Measurements from ENCODE around the gene MUS81. TPM values are rescaled to one million over a fixed set of nuclear protein-coding genes. Genes with fewer than 3 reads are reported as not detected.

Gene MUS81
- total and polyA plus RNA-seq, 2 experiments from 2014 or later: 74.3 to 82.7 TPM

DNA sequence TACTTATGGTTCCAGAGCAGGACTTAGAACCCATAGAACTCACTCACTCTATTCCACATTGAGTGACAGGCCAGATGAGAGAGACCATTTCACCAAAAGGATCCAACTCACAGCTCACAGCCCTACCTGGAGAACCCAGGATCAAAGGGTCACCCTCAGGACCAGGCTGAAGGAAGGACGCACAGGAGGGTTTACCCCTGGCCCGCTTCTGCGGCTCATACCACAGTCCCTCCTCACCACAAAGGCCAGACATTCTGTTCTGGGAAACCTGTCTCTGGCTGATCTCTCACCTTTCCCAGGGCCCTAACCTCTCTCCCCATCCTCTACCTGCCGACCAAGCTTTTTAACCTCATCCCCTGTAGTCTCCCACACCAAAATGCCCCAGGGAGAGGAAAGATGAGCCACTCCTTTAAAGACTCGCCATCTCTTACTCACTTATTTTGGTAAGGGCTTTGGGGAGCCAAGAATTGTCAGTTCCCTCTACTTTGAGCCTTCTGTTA, 35.3 kb downstream of the MUS81 start:
- H3K27me3 ChIP-seq: peaks cover 52% of the 10 kb centered on the region
- DNase-seq (ENCODE audit: low read depth in 1 of 2, low spot score in 1 of 2): no peak
- TF ChIP-seq, protein P1, sequence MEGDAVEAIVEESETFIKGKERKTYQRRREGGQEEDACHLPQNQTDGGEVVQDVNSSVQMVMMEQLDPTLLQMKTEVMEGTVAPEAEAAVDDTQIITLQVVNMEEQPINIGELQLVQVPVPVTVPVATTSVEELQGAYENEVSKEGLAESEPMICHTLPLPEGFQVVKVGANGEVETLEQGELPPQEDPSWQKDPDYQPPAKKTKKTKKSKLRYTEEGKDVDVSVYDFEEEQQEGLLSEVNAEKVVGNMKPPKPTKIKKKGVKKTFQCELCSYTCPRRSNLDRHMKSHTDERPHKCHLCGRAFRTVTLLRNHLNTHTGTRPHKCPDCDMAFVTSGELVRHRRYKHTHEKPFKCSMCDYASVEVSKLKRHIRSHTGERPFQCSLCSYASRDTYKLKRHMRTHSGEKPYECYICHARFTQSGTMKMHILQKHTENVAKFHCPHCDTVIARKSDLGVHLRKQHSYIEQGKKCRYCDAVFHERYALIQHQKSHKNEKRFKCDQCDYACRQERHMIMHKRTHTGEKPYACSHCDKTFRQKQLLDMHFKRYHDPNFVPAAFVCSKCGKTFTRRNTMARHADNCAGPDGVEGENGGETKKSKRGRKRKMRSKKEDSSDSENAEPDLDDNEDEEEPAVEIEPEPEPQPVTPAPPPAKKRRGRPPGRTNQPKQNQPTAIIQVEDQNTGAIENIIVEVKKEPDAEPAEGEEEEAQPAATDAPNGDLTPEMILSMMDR (IDR thresholded peaks at IDR 0.05; ENCODE audit: low read depth, low read length): no peak
- H3K9me3 ChIP-seq (ENCODE audit: low read depth): no peaks in the 10 kb centered on the region
- peaks cover 12% of the 10 kb centered on the region for H3K4me1 ChIP-seq (ENCODE audit: low read depth)
- H3K4me3 ChIP-seq: no peak overlapping the region
- H3K27ac ChIP-seq: no peak overlapping the region
- H3K36me3 ChIP-seq: no peaks in the 10 kb centered on the region

DNA sequence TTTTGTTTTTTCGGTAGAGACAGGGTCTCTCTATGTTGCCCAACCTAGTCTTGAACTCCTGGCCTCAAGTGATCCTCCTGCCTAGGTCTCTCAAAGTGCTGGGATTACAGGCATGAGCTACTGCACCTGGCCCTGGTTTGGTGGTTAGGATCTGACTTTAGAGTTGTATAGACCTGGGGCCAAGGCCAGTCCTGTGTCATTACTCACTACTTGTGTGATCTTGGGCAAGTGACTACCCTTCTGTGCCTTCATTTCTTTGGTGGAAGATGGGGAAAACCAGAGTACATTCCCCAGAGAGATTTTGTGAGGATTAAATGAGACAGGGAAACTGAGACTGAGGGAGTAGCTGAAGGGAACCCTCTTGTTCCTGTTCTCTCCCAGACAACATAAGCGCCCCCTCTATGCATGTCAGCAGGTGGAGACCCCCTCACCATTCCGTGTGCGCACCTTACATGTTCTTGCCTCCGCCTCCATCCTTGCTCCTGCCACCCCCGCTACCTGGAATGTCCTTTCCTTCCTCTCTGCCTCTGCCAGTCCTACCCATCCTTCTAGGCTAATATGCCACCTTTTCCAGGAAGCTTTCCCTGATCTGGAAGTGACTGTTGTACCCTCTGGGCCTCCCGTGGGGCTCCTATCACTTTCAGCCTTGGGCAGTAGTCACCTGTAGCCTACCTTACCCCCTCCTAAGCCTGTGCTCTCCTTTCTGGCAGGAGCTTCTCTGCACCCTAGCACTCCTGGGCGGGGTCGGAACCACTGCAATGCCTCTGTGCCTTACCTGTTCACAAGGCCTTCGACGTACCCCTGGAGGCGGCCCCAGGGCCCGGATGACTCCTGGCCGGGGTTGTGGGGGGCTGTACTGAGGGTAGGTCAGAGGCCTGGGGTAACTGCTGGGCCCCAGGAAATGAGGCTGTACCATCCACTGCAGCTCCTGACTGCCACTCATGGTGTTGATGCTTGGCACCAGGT, 36.1 kb downstream of the MUS81 start:
- Histone ChIP-seq H3K4me1 (ENCODE audit: low read depth) (peaks cover 12% of the 10 kb centered on the region), H3K9me3 (ENCODE audit: low read depth) (no peaks in the 10 kb centered on the region), H3K27ac (no peak overlapping the region), H3K36me3 (no peaks in the 10 kb centered on the region), H3K4me3 (no peak overlapping the region), H3K27me3 (peaks cover 60% of the 10 kb centered on the region)
- DNase-seq (ENCODE audit: low read depth in 1 of 2, low spot score in 1 of 2): no peak
- TF ChIP-seq, protein P1 (IDR thresholded peaks at IDR 0.05; ENCODE audit: low read depth, low read length): no peak

DNA sequence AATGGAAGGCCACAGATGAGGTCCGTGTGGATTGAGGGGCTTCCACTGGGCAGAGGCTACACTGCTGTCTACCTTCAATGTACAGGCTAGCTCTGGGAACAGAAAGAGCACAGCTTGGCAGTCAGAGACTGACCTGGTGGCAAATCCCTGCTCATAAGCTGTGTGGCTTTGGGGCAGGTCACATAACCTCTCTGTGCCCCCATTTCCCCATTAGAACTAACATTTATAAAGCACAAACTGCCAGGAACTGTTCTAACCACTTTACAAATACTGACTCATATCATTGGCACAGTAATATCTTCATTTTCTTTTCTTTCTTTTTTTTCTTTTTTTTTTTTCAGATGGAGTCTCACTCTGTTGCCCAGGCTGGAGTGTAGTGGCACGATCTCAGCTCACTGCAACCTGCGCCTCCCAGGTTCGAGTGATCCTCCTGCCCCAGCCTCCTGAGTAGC, 36.8 kb downstream of the MUS81 start:
- DNase-seq (ENCODE audit: low read depth in 1 of 2, low spot score in 1 of 2): no peak
- Histone ChIP-seq H3K4me1 (ENCODE audit: low read depth) (peaks cover 10% of the 10 kb centered on the region), H3K36me3 (no peaks in the 10 kb centered on the region), H3K27ac (no peak overlapping the region), H3K27me3 (peaks cover 67% of the 10 kb centered on the region), H3K9me3 (ENCODE audit: low read depth) (no peaks in the 10 kb centered on the region), H3K4me3 (no peak overlapping the region)
- TF ChIP-seq, protein P1 (IDR thresholded peaks at IDR 0.05; ENCODE audit: low read depth, low read length): no peak

DNA sequence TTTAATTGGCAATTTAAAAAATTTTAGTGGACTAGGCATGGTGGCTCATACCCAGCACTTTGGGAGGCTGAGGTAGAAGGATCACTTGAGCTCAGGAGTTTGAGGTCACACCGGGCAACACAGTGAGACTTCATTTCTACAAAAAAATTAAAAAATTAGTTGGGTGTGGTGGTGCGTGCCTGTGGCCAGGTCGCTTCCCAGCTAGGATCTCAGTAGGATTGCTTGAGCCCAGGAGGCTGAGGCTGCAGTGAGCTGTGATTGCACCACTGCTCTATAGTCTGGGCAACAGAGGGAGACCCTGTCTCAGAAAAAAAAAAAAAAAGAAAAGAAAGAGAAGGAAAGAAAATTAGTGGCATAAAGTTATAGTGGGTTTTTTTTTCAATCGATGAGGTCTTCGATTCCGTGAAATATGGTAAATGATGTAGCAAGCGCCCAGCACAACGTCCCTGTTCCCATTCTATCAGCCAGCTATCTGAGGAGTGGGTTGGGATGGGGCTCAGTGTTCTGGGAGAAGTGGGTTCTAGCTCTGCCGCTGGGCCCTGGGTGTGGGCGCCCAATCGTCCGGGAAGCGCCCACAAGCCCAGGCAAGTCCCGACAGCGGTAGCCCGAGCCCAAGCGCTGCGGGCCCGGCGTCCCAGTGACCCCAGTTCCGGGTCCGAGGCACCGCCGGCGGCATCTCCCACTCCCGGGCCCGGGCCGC, 38.6 kb downstream of the MUS81 start:
- Histone ChIP-seq H3K4me1 (ENCODE audit: low read depth) (no peaks in the 10 kb centered on the region), H3K4me3 (no peak overlapping the region), H3K27me3 (peaks cover 83% of the 10 kb centered on the region)

More for the DNA sequence above, 38.6 kb downstream of the MUS81 start:
- no peaks in the 10 kb centered on the region for H3K9me3 ChIP-seq (ENCODE audit: low read depth)
- H3K36me3 ChIP-seq: no peaks in the 10 kb centered on the region
- TF ChIP-seq, protein P1 (IDR thresholded peaks at IDR 0.05; ENCODE audit: low read depth, low read length): no peak
- H3K27ac ChIP-seq: no peak overlapping the region
- DNase-seq (ENCODE audit: low read depth in 1 of 2, low spot score in 1 of 2): no peak
